Activated CD8-positive, alpha-beta T cell treated with anti-CD3 and anti-CD28 coated beads for 36 hours (primary cell): Measurements from ENCODE around the gene CPEB3. TPM values are rescaled to one million over a fixed set of nuclear protein-coding genes. Genes with fewer than 3 reads are reported as not detected.

ENCODE experiments used
- ATAC-seq: fragments of 200-7000 bp; cut with Tn5 transposase; one replicate; pipeline ENCODE4 v1.10.0; 2021; ENCODE audit warnings: mild to moderate bottlenecking, moderate library complexity
- CTCF ChIA-PET: fragments of 350-600 bp; sonication (Branson Sonifier 250); formaldehyde crosslinking; loops from one replicate; lab custom pipeline; 2021; ENCODE audit warnings: antibody characterized with exemption; lab: Charles Lee
- POLR2A ChIA-PET: fragments of 350-600 bp; sonication (Branson Sonifier 250); formaldehyde crosslinking; loops from one replicate; lab custom pipeline; 2021; ENCODE audit warnings: antibody characterized with exemption; lab: Charles Lee
- DNase-seq: peaks from one replicate; pipeline ENCODE4 v3.0.0-alpha.2; 2020
- H3K27ac Mint-ChIP-seq: one replicate; pipeline ENCODE4 v1.8.0; 2021; ENCODE audit warnings: mild to moderate bottlenecking, mixed read lengths
- H3K27me3 Mint-ChIP-seq: one replicate; pipeline ENCODE4 v1.8.0; 2021; ENCODE audit warnings: mixed read lengths
- H3K36me3 Mint-ChIP-seq: one replicate; pipeline ENCODE4 v1.8.0; 2021; ENCODE audit warnings: low read depth, mixed read lengths
- H3K4me1 Mint-ChIP-seq: one replicate; pipeline ENCODE4 v1.8.0; 2021; ENCODE audit warnings: low read depth, mixed read lengths
- H3K4me3 Mint-ChIP-seq: one replicate; pipeline ENCODE4 v1.8.0; 2021; ENCODE audit warnings: mild to moderate bottlenecking, moderate library complexity, mixed read lengths
- H3K9me3 Mint-ChIP-seq: one replicate; pipeline ENCODE4 v1.8.0; 2021; ENCODE audit warnings: mixed read lengths
- CTCF ChIP-seq: fragments of 200-600 bp; IDR thresholded peaks from one replicate; pipeline ENCODE4 v1.8.0; 2022; ENCODE audit warnings: antibody characterized with exemption, mild to moderate bottlenecking
- intact Hi-C: fragments of 100-400 bp; cut with micrococcal nuclease; formaldehyde crosslinking; loops from one replicate; pipeline ENCODE4 v1.10.0; 2022
- total RNA-seq, 2 experiments: library from RNA; stranded (reverse); gene quantifications; one replicate each; pipeline ENCODE4 v1.2.3, GENCODE V29; 2021

Gene CPEB3
- total RNA-seq, 2 experiments from 2014 or later, result 1.8 to 2.2 TPM

GRCh38 chr10:92064506-92064905, 226.4 kb downstream of the CPEB3 start:
- ATAC-seq (no peak), DNase-seq (no peak)
- ChIA-PET POLR2A (interaction anchor here (0.6 kb wide), 1 partner anchor 95 kb away, joined by 3 read pairs; no protein-coding TSS in a partner anchor), CTCF (no interaction called here)
- Mint-ChIP-seq H3K36me3 (no peaks in the 10 kb centered on the region), H3K9me3 (no peaks in the 10 kb centered on the region), H3K27me3 (no peaks in the 10 kb centered on the region), H3K4me3 (no peak overlapping the region), H3K4me1 (no peaks in the 10 kb centered on the region), H3K27ac (no peak overlapping the region)
- TF ChIP-seq CTCF, result no peak
- intact Hi-C loops, result no loop called here

GRCh38 chr10:92062273-92062672, 228.6 kb downstream of the CPEB3 start:
- CTCF ChIA-PET, result no interaction called here
- Mint-ChIP-seq H3K9me3 (no peaks in the 10 kb centered on the region), H3K4me3 (no peak overlapping the region), H3K36me3 (no peaks in the 10 kb centered on the region), H3K27me3 (no peaks in the 10 kb centered on the region), H3K27ac (no peak overlapping the region), H3K4me1 (no peaks in the 10 kb centered on the region)
- DNase-seq (no peak), ATAC-seq (no peak)
- POLR2A ChIA-PET, result no interaction called here
- no peak for TF ChIP-seq CTCF
- intact Hi-C loops, result no loop called here

GRCh38 chr10:92054807-92055206, 236.1 kb downstream of the CPEB3 start:
- H3K4me3 Mint-ChIP-seq, result no peak overlapping the region
- ChIA-PET POLR2A (interaction anchor here (1.4 kb wide), 1 partner anchor 19 kb away, joined by 3 read pairs; no protein-coding TSS in a partner anchor), CTCF (no interaction called here)
- H3K27me3 Mint-ChIP-seq, result no peaks in the 10 kb centered on the region
- H3K27ac Mint-ChIP-seq, result no peak overlapping the region
- no peaks in the 10 kb centered on the region for H3K36me3 Mint-ChIP-seq
- no peak for ATAC-seq
- H3K4me1 Mint-ChIP-seq, result no peaks in the 10 kb centered on the region
- TF ChIP-seq CTCF, result no peak
- DNase-seq, result no peak
- intact Hi-C loops, result no loop called here
- H3K9me3 Mint-ChIP-seq, result no peaks in the 10 kb centered on the region

- no peak overlapping the region for H3K4me3 Mint-ChIP-seq
- no peaks in the 10 kb centered on the region for H3K36me3 Mint-ChIP-seq
- DNase-seq (no peak), ATAC-seq (no peak)
- ChIA-PET POLR2A (no interaction called here), CTCF (no interaction called here)
- no peaks in the 10 kb centered on the region for H3K27me3 Mint-ChIP-seq
- H3K27ac Mint-ChIP-seq, result no peak overlapping the region
- no peaks in the 10 kb centered on the region for H3K9me3 Mint-ChIP-seq
- peaks cover 9% of the 10 kb centered on the region for H3K4me1 Mint-ChIP-seq
- no peak for TF ChIP-seq CTCF
- intact Hi-C loops, result no loop called here
Observed at GRCh38 chr10:92052741-92053140, 238.1 kb downstream of the CPEB3 start.

GRCh38 chr10:92052088-92052487, 238.8 kb downstream of the CPEB3 start:
- intact Hi-C loops, result no loop called here
- H3K27me3 Mint-ChIP-seq, result no peaks in the 10 kb centered on the region
- H3K4me1 Mint-ChIP-seq, result peaks cover 10% of the 10 kb centered on the region
- H3K9me3 Mint-ChIP-seq, result no peaks in the 10 kb centered on the region
- TF ChIP-seq CTCF, result no peak
- DNase-seq (no peak), ATAC-seq (no peak)
- ChIA-PET POLR2A (no interaction called here), CTCF (no interaction called here)
- H3K27ac Mint-ChIP-seq, result no peak overlapping the region
- H3K36me3 Mint-ChIP-seq, result no peaks in the 10 kb centered on the region
- no peak overlapping the region for H3K4me3 Mint-ChIP-seq
